HepG2 (cell line): ENCODE data around the gene AHCY. TPM values are rescaled to one million over a fixed set of nuclear protein-coding genes. Genes with fewer than 3 reads are reported as not detected.

Experiments
- CEBPG ChIP-seq: IDR thresholded peaks from 2 replicates; pipeline ENCODE4 v1.6.1; 2016
- CTCF ChIP-seq: sonication (generic); formaldehyde crosslinking; IDR thresholded peaks from 2 replicates; pipeline ENCODE4 v1.5.0; 2020; ENCODE audit warnings: mild to moderate bottlenecking, missing genetic modification reagents, moderate library complexity
- DNMT1 ChIP-seq: sonication (generic); formaldehyde crosslinking; IDR thresholded peaks from 2 replicates; pipeline ENCODE4 v1.5.1; 2020; ENCODE audit warnings: mild to moderate bottlenecking, missing genetic modification reagents
- ELF1 ChIP-seq: sonication (generic); formaldehyde crosslinking; IDR thresholded peaks from 2 replicates; pipeline ENCODE4 v1.4.0; 2020; ENCODE audit warnings: missing genetic modification reagents
- HMGXB4 ChIP-seq, 2 experiments: sonication (generic) in 1 of 2; formaldehyde crosslinking in 1 of 2; IDR thresholded peaks; 2 replicates each; pipeline versions ENCODE4 v1.4.0 to v1.6.1; 2018 to 2020; ENCODE audit warnings: missing genetic modification reagents in 2 of 2, borderline replicate concordance in 1 of 2, low read depth in 1 of 2, mild to moderate bottlenecking in 1 of 2, missing biosample characterization in 1 of 2
- IKZF5 ChIP-seq: IDR thresholded peaks from 2 replicates; pipeline ENCODE4 v1.6.1; 2018; ENCODE audit warnings: missing genetic modification reagents, mild to moderate bottlenecking, missing compliant biosample characterization
- MAZ ChIP-seq, 2 experiments: sonication (generic) in 1 of 2; formaldehyde crosslinking in 1 of 2; IDR thresholded peaks; 2 replicates each; pipeline versions ENCODE4 v1.5.0 to v1.6.1; 2012 to 2020; ENCODE audit warnings: low read depth in 2 of 2, mild to moderate bottlenecking in 2 of 2, borderline replicate concordance in 1 of 2, improper control_type of control experiment in 1 of 2, low read length in 1 of 2, missing genetic modification reagents in 1 of 2, moderate library complexity in 1 of 2
- NR3C1 ChIP-seq: sonication (generic); formaldehyde crosslinking; IDR thresholded peaks from 2 replicates; pipeline ENCODE4 v1.4.0; 2020; ENCODE audit warnings: missing genetic modification reagents
- TAF1 ChIP-seq: sonication (generic); formaldehyde crosslinking; IDR thresholded peaks from 2 replicates; pipeline ENCODE4 v1.4.0; 2020; ENCODE audit warnings: missing genetic modification reagents
- TFDP1 ChIP-seq: IDR thresholded peaks from 2 replicates; pipeline ENCODE4 v1.6.1; 2016; ENCODE audit warnings: missing compliant biosample characterization, missing genetic modification reagents, borderline replicate concordance
- TOPORS ChIP-seq: sonication (generic); formaldehyde crosslinking; IDR thresholded peaks from 2 replicates; pipeline ENCODE4 v1.8.0; 2023; ENCODE audit warnings: mild to moderate bottlenecking, missing genetic modification reagents
- ZBTB2 ChIP-seq: sonication (generic); formaldehyde crosslinking; IDR thresholded peaks from 2 replicates; pipeline ENCODE4 v1.8.0; 2022; ENCODE audit warnings: low read depth, missing genetic modification reagents
- ZBTB25 ChIP-seq: IDR thresholded peaks from 2 replicates; pipeline ENCODE4 v1.6.1; 2018; ENCODE audit warnings: missing genetic modification reagents
- ZMYM2 ChIP-seq: sonication (generic); formaldehyde crosslinking; IDR thresholded peaks from 2 replicates; pipeline ENCODE4 v1.8.0; 2022; ENCODE audit warnings: mild to moderate bottlenecking, missing genetic modification reagents
- ZNF3 ChIP-seq: IDR thresholded peaks from 2 replicates; pipeline ENCODE4 v1.7.0; 2017; ENCODE audit warnings: inconsistent platforms
- ZNF7 ChIP-seq: IDR thresholded peaks from 2 replicates; pipeline ENCODE4 v1.6.1; 2016; ENCODE audit warnings: missing biosample characterization, missing genetic modification reagents
- ZNF747 ChIP-seq: sonication (generic); formaldehyde crosslinking; IDR thresholded peaks from 2 replicates; pipeline ENCODE4 v1.8.1; 2023; ENCODE audit warnings: missing genetic modification reagents, mild to moderate bottlenecking, borderline replicate concordance
- ZUFSP ChIP-seq: sonication (generic); formaldehyde crosslinking; IDR thresholded peaks from 2 replicates; pipeline ENCODE4 v1.9.0; 2021; ENCODE audit warnings: missing genetic modification reagents, mild to moderate bottlenecking, borderline replicate concordance
- polyA plus RNA-seq, 8 experiments: library from polyadenylated mRNA; depleted of rRNA in 3 of 8; stranded (reverse) in 7 of 8; unstranded in 1 of 8; fragments of >200 nt; fragmentation: Illumina TruSeq in 4 of 8; extraction: Trizol in 4 of 8; gene quantifications; 2 replicates each; pipeline versions ENCODE4 v1.2.1 to v1.2.3, GENCODE V29; 2011 to 2016; ENCODE audit warnings: low read depth in 4 of 8, missing spikeins in 1 of 8, mixed read lengths in 1 of 8; ENCODE audit not compliant: insufficient read depth in 1 of 8
- total RNA-seq, 5 experiments: library from RNA; depleted of rRNA; stranded (reverse); fragments of >200 nt; fragmentation: Illumina TruSeq; extraction: Trizol; gene quantifications; 2 replicates each; pipeline ENCODE4 v1.2.3, GENCODE V29; 2016; ENCODE audit warnings: low read depth in 1 of 5

Gene AHCY
- total and polyA plus RNA-seq, 2 of the 13 experiments (the other 11 are each of a cell fraction or from before 2014, with no cell fraction given): 407 to 419 TPM

- TF ChIP-seq CEBPG (peak; percentile 69), IKZF5 (CRISPR knock-in tag) (0 out of 2 replicates have a peak, but pooled peaks have one; percentile 16), ELF1 (CRISPR knock-in tag) (no peak; the same call in 1 of the 2 replicates), ZNF747 (0 out of 2 replicates have a peak, but pooled peaks have one; percentile 40), ZNF3 (CRISPR knock-in tag) (peak; percentile 67; the same call in 1 of the 2 replicates), NR3C1 (CRISPR knock-in tag) (no peak), DNMT1 (CRISPR knock-in tag) (no peak), TFDP1 (CRISPR knock-in tag) (no peak; the same call in 1 of the 2 replicates), CTCF (CRISPR knock-in tag) (no peak), ZMYM2 (0 out of 2 replicates have a peak, but pooled peaks have one; percentile 21), HMGXB4 (CRISPR knock-in tag; IDR thresholded peaks at IDR 0.05; ENCODE audit: borderline replicate concordance in 1 of 2, low read depth in 1 of 2) (0 out of 4 replicates have a peak, but pooled peaks of 1 of the 2 experiments have one; percentile 26), TAF1 (CRISPR knock-in tag) (no peak), TOPORS (CRISPR knock-in tag) (no peak), MAZ (IDR thresholded peaks at IDR 0.05; ENCODE audit: borderline replicate concordance, low read depth, low read length) (no peak), MAZ (CRISPR knock-in tag; IDR thresholded peaks at IDR 0.05; ENCODE audit: low read depth) (0 out of 2 replicates have a peak, but pooled peaks have one; percentile 10), ZBTB2 (CRISPR knock-in tag) (0 out of 2 replicates have a peak, but pooled peaks have one; percentile 41), ZNF7 (CRISPR knock-in tag) (no peak), ZBTB25 (CRISPR knock-in tag) (peak; percentile 15; the same call in 1 of the 2 replicates), ZUFSP (CRISPR knock-in tag) (no peak)
Observed at GRCh38 chr20:34300256-34300806, 2.8 kb downstream of the AHCY start (continued).
